ENCODE data around the gene PHF21A. TPM values are rescaled to one million over a fixed set of nuclear protein-coding genes. Genes with fewer than 3 reads are reported as not detected.

The PHF21A gene
- total RNA-seq, 1 experiment from 2014 or later = 6.4 TPM

DNA sequence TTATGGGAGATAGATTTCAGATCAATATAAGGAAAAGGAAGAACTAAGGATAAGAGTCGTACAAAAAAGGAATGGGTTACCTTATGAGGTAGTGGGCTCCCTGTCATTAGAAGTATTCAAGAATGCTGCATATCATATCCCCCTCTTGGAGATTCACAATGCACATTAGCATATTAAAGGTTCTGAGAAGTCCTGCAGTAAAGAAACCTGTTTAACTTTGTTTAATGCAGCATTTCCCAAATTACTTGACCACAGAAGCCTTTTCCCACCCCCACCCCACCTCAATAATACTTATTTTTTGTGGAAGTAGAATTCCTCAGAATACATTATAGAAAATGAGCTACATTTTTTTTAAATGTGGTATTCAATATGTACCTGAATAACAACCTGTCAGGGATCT, 30.9 kb downstream of the PHF21A start:
- H3K4me1 ChIP-seq (replicated peaks) = no peaks in the 10 kb centered on the region
- no peak overlapping the region for H3K27ac ChIP-seq
- no peak for DNase-seq (ENCODE audit: low read depth in 1 of 2, low spot score in 2 of 2)
- no peaks in the 10 kb centered on the region; the same call in 1 of the 2 replicates for H3K36me3 ChIP-seq
- no peaks in the 10 kb centered on the region for H3K27me3 ChIP-seq (replicated peaks)
- H3K9me3 ChIP-seq (replicated peaks) = no peaks in the 10 kb centered on the region
- H3K4me3 ChIP-seq = no peak overlapping the region

DNA sequence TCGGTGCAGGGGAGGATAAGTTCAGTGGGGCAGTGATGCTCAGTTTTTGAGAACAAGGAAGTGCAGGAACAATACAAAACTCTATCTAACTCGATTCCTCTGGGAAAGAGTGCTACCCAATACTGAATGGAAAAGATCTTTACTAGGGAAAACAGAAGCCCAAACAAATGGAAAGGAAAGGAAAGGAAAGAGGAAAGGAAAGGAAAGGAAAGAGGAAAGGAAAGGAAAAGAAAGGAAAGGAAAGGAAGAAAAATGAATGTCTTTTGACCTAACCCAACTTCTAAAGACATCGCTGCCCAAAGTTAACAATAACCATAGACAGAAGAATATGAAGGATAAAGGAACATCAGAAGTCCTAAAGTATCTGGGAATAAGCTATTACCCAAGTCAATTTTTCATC, 41.6 kb downstream of the PHF21A start:
- Histone ChIP-seq H3K36me3 (no peaks in the 10 kb centered on the region), H3K4me3 (no peak overlapping the region), H3K27me3 (replicated peaks) (no peaks in the 10 kb centered on the region), H3K27ac (no peak overlapping the region), H3K4me1 (replicated peaks) (no peaks in the 10 kb centered on the region), H3K9me3 (replicated peaks) (no peaks in the 10 kb centered on the region)
- no peak for DNase-seq (ENCODE audit: low read depth in 1 of 2, low spot score in 2 of 2)

DNA sequence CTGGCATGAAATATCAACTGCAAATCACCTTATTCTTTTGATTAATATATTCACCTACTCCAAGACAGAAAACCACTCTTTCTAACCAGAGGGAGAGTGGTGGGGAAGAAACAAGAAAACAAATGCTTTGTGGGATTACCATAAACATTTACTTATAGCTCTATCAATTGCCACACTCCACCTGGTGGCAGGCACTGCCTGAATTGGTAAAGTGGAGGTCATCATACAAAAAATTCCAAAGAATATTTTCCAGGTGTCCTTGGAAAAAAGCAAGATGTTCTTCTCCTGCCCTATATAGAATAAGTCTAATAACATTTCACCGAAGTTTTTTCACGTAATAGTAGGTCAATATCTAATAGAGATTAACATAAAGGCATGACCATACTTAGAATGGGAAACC, 45.3 kb downstream of the PHF21A start:
- Histone ChIP-seq H3K27me3 (replicated peaks) (no peaks in the 10 kb centered on the region), H3K27ac (no peak overlapping the region), H3K4me1 (replicated peaks) (no peaks in the 10 kb centered on the region), H3K36me3 (no peaks in the 10 kb centered on the region), H3K4me3 (no peak overlapping the region), H3K9me3 (replicated peaks) (no peaks in the 10 kb centered on the region)
- DNase-seq (ENCODE audit: low read depth in 1 of 2, low spot score in 2 of 2) = no peak

DNA sequence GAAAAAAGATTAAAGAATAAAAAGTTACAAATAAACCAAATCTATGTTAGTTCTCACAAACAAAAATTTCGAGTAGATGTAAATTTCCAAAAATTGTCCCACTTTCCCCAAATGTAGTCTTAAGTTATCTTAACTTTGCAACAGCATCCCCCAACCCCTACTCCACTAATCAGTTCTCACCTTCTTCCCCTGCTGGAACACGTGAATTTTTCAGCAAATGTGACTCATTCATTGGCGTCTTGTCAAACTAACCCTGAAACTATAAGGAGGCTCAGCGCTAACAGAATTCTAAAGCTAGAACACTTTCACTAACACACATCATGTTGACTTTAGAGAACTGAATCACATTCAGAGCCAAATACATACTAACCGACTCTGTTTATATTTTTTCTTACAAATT, 46.1 kb downstream of the PHF21A start:
- no peak overlapping the region for H3K4me3 ChIP-seq
- no peaks in the 10 kb centered on the region for H3K4me1 ChIP-seq (replicated peaks)
- H3K27ac ChIP-seq = no peak overlapping the region
- no peak for DNase-seq (ENCODE audit: low read depth in 1 of 2, low spot score in 2 of 2)
- H3K36me3 ChIP-seq = no peaks in the 10 kb centered on the region
- H3K27me3 ChIP-seq (replicated peaks) = no peaks in the 10 kb centered on the region
- H3K9me3 ChIP-seq (replicated peaks) = no peaks in the 10 kb centered on the region

DNA sequence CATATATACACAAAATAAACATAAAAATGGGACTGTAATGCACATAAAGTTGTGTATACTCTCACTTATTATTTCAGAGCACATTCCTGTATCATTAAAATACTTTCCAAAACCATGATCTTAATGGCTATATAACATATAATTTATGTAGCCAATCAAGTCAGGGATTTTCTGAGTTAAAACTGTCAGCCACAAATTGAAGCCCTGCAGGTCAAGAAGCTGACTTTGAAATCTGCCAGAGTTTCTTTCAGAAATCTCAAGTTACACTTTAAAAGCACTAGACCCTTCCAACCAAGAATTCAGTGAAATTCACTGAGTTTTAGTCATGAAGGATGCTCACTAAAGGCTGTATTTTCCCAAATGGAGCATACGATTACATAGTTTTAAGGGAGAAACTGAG, 47.6 kb downstream of the PHF21A start:
- no peak for DNase-seq (ENCODE audit: low read depth in 1 of 2, low spot score in 2 of 2)
- no peak overlapping the region for H3K27ac ChIP-seq
- no peak overlapping the region for H3K4me3 ChIP-seq
- H3K27me3 ChIP-seq (replicated peaks) = no peaks in the 10 kb centered on the region
- H3K9me3 ChIP-seq (replicated peaks) = no peaks in the 10 kb centered on the region
- no peaks in the 10 kb centered on the region for H3K36me3 ChIP-seq
- no peaks in the 10 kb centered on the region for H3K4me1 ChIP-seq (replicated peaks)

DNA sequence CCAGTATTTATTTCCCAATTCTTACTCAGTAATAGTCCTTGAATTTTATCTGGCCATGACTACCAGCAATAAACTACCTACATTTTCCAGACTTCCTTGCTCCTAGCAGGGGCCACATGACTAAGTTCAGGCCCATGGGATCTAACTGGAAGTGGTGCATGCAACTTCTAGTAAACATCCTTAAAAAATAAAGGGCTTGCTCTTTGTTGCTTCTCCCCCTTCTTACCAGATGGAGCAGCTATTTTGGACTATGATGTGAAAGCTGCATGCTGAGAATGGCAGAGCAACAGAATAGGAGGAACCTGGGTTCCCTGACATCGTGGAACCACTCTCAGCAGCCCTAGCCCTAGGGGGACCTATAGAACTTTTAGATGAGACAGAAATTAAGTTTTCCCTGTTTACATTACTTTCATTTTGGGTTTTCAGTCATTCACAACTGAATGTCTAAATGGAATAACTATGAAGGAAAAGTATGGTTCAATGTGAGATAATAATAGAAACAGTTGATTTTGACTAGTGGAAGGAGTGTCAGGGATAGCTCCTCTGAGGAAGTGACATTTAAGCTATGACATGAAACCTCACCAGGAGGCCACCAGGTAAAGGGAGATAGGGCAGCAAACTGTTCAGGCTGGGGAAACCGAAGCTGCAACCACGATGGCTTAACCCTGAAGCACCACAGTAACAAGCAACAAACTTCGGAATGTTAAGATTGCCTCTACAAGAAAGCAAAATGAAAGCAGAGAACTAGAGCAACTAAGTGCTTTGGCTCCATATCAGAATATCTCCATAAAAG, 48.9 kb downstream of the PHF21A start:
- Histone ChIP-seq H3K36me3 (no peaks in the 10 kb centered on the region), H3K4me1 (replicated peaks) (no peaks in the 10 kb centered on the region), H3K27me3 (replicated peaks) (no peaks in the 10 kb centered on the region), H3K4me3 (no peak overlapping the region), H3K9me3 (replicated peaks) (no peaks in the 10 kb centered on the region), H3K27ac (no peak overlapping the region)
- no peak for DNase-seq (ENCODE audit: low read depth in 1 of 2, low spot score in 2 of 2)

DNA sequence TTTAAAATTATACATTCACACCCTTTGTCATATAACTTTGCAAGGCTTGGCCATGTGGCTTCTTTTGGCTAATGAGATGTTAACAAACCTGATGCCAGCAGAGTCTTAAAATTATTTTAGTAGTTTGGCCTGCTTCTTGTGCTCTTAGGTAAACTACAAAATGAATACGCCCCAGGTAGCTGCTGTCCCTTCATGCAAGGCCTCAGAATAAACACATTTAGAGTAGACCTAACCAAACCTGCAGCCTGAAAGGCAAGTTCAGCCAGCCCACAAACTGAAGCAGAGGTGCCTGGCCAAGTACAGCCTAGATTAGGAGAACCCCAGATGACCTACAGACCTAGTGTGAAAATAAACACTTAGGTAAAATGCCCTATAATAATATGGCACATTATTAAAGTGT, 50.2 kb downstream of the PHF21A start:
- DNase-seq (ENCODE audit: low read depth in 1 of 2, low spot score in 2 of 2) = no peak
- H3K4me3 ChIP-seq = no peak overlapping the region
- H3K27me3 ChIP-seq (replicated peaks) = no peaks in the 10 kb centered on the region
- H3K4me1 ChIP-seq (replicated peaks) = no peaks in the 10 kb centered on the region
- H3K9me3 ChIP-seq (replicated peaks) = no peaks in the 10 kb centered on the region
- H3K36me3 ChIP-seq = no peaks in the 10 kb centered on the region
- no peak overlapping the region for H3K27ac ChIP-seq

DNA sequence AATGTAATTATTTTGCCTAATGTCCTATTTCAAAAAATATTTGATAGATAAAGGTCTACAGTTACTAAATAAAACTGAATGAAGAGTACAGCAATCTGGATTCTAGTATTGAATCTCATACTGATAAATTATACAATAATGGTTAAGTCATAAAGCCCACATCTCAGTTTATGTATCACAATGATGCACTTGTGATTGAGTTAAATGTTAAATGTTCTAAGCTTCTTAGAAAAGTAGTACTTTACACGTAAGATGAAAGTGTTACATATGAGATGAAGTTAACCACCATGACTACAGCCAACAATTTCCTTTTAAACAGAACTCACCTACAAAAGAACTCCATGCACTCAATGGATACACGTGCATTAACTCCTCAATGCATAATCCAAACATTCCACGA, 51.7 kb downstream of the PHF21A start:
- Histone ChIP-seq H3K9me3 (replicated peaks) (no peaks in the 10 kb centered on the region), H3K27me3 (replicated peaks) (no peaks in the 10 kb centered on the region), H3K4me1 (replicated peaks) (no peaks in the 10 kb centered on the region), H3K4me3 (no peak overlapping the region), H3K36me3 (no peaks in the 10 kb centered on the region), H3K27ac (no peak overlapping the region)
- no peak for DNase-seq (ENCODE audit: low read depth in 1 of 2, low spot score in 2 of 2)

DNA sequence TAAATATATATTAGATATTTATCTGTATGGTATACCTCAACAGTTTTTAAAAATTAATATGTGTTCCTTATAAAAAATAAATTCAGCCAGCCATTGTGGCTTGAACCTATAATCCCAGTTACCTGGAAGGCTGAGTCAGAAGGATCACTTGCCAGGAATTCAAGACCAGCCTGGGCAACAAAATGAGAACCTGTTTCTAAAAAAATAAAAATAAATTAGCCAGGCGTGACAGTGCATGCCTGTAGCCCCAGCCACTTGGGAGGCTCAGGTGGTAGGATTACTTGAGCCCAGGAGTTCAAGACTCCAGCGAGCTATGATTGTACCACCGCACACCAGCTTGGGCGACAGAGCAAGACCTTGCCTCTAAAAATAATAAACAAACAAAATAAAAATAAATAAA, 54.9 kb downstream of the PHF21A start:
- no peak overlapping the region for H3K27ac ChIP-seq
- H3K4me3 ChIP-seq = no peak overlapping the region
- no peaks in the 10 kb centered on the region for H3K36me3 ChIP-seq
- H3K27me3 ChIP-seq (replicated peaks) = no peaks in the 10 kb centered on the region
- H3K9me3 ChIP-seq (replicated peaks) = no peaks in the 10 kb centered on the region
- H3K4me1 ChIP-seq (replicated peaks) = no peaks in the 10 kb centered on the region
- no peak for DNase-seq (ENCODE audit: low read depth in 1 of 2, low spot score in 2 of 2)

DNA sequence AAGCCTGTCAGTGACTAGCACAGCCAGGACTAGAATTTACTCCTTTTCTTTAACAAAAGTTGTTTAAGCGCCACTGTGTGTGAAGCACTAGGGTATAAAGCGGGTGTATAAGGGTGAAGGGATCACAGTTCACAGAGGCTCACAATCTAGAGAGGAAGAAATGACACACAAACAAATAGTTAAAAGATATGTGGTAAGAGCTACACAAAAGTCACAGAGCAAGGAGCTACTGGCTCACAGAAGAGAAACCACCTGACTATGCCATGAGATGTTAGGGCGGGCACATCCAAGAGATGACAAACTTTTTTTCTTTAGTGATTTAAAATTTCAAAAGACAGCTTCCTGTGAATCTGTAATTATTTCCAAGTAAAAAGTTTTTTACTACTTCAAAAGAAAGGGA, 55.6 kb downstream of the PHF21A start:
- DNase-seq (ENCODE audit: low read depth in 1 of 2, low spot score in 2 of 2) = no peak
- H3K4me1 ChIP-seq (replicated peaks) = no peaks in the 10 kb centered on the region
- no peaks in the 10 kb centered on the region for H3K9me3 ChIP-seq (replicated peaks)
- H3K36me3 ChIP-seq = no peaks in the 10 kb centered on the region
- H3K27me3 ChIP-seq (replicated peaks) = no peaks in the 10 kb centered on the region
- H3K4me3 ChIP-seq = no peak overlapping the region
- no peak overlapping the region for H3K27ac ChIP-seq

DNA sequence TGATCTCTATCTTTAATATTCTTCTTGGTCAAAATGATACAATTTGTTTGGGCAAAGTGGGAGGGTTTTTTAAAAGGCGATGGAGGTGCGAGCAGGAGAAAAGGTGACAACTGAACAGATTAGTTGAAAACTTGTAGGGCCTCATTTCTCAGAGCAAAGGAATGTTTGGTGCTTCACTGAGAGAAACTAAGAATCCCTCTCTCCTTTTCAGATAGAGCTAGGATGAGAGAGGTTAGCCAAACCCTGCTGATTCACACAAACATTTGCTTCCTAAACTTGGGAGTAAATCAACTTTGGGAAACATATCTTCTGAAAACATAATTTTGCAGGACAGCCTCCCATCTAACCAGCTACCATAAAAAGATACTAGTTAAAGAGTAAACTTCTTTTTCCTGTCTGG, 57.0 kb downstream of the PHF21A start:
- no peak for DNase-seq (ENCODE audit: low read depth in 1 of 2, low spot score in 2 of 2)
- Histone ChIP-seq H3K4me1 (replicated peaks) (no peaks in the 10 kb centered on the region), H3K9me3 (replicated peaks) (no peaks in the 10 kb centered on the region), H3K36me3 (no peaks in the 10 kb centered on the region), H3K4me3 (no peak overlapping the region), H3K27me3 (replicated peaks) (no peaks in the 10 kb centered on the region), H3K27ac (no peak overlapping the region)

DNA sequence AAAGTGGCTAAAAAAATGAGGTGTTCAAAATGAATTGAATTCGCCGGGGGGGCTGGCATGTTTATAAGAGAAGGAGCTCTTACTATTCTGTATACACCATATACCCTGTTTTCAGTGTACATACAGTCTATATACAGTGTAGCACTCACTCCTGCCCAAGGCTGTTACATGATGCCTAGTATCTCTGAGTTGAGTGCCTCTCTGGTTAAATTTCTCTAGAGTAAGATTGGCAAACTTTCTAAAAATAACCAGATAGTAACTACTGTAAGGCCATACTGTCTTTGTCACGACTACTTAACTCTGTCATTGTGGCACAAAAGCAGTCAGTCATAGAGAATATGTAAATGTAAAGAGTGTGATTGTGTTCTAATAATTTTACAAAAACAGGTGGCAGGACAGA, 58.1 kb downstream of the PHF21A start:
- H3K4me1 ChIP-seq (replicated peaks) = no peaks in the 10 kb centered on the region
- no peak overlapping the region for H3K4me3 ChIP-seq
- H3K27ac ChIP-seq = no peak overlapping the region
- H3K36me3 ChIP-seq = no peaks in the 10 kb centered on the region
- no peaks in the 10 kb centered on the region for H3K9me3 ChIP-seq (replicated peaks)
- no peak for DNase-seq (ENCODE audit: low read depth in 1 of 2, low spot score in 2 of 2)
- no peaks in the 10 kb centered on the region for H3K27me3 ChIP-seq (replicated peaks)

DNA sequence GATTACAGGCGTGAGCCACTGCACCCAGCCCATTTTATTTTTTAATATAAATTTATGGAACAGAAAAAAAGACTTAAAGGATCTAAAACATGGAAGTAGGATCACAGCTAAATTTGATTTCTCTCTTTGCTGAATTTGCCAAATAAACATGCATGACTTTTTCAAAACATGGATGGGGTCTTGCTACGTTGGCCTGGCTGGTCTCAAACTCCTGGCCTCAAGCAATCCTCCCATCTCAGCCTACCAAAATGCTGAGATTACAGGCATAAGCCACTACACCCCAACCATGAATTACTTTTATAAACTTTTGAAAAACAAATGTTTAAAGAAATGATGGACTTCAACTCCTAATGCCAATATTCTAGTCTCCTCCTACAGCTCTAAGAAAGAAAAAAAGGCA, 61.2 kb downstream of the PHF21A start:
- Histone ChIP-seq H3K4me3 (no peak overlapping the region), H3K9me3 (replicated peaks) (no peaks in the 10 kb centered on the region), H3K4me1 (replicated peaks) (no peaks in the 10 kb centered on the region), H3K27me3 (replicated peaks) (no peaks in the 10 kb centered on the region), H3K36me3 (no peaks in the 10 kb centered on the region), H3K27ac (no peak overlapping the region)
- no peak for DNase-seq (ENCODE audit: low read depth in 1 of 2, low spot score in 2 of 2)

DNA sequence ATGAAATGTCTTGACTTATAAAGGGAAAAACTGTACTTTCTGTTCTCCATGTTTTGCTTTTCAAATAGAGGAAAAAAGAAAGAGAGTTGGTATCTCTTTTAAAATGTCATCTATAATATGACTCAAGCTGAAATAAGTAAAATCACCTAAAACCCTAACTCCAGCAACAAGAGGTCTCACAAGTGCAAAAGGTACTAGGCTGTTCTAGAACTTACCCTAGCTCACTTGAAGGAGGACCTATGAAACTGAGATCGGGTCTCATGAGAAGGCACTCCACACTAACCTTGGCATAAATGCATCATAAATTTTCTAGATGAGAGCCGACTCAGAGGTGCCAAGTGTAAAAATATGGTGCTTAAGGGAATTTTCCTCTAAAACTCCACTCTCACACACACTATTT, 63.8 kb downstream of the PHF21A start:
- Histone ChIP-seq H3K27me3 (replicated peaks) (no peaks in the 10 kb centered on the region), H3K4me1 (replicated peaks) (no peaks in the 10 kb centered on the region), H3K36me3 (no peaks in the 10 kb centered on the region), H3K9me3 (replicated peaks) (no peaks in the 10 kb centered on the region), H3K27ac (no peak overlapping the region), H3K4me3 (no peak overlapping the region)
- DNase-seq (ENCODE audit: low read depth in 1 of 2, low spot score in 2 of 2) = no peak

DNA sequence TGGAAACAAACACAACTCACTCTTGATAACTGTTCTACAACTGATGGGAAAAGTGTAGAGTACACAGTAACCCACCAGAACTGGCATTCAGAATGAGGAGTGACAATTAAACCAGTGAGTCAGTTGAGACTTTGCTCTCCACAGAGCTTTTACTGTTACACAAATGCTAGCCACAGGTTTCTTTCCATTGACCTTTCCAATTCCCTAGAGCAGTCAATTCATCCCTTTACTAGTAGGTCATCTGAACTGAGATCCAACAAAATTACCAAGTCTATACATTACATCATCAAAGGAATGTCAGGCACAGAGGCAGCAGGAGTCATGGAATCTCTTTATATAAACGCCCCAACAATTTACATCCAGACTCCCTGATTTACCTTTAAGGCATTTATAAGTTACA, 65.9 kb downstream of the PHF21A start:
- no peak for DNase-seq (ENCODE audit: low read depth in 1 of 2, low spot score in 2 of 2)
- Histone ChIP-seq H3K27me3 (replicated peaks) (no peaks in the 10 kb centered on the region), H3K36me3 (no peaks in the 10 kb centered on the region), H3K27ac (no peak overlapping the region), H3K4me1 (replicated peaks) (0 out of 2 replicates have a peak, but pooled peaks cover under 1% of the 10 kb centered on the region), H3K4me3 (no peak overlapping the region), H3K9me3 (replicated peaks) (no peaks in the 10 kb centered on the region)
